Lower leg skin (tissue), 4 donors: ENCODE data around the gene WDR62. TPM values are rescaled to one million over a fixed set of nuclear protein-coding genes. Genes with fewer than 3 reads are reported as not detected.

Source experiments
- DNase-seq, 2 donors: peaks; one replicate each; pipeline ENCODE4 v3.0.0-alpha.2; 2019; ENCODE audit warnings: low spot score in 2 of 2
- H3K4me3 ChIP-seq: fragments of 200-600 bp; sonication (generic); 2 replicates; pipeline ENCODE4 v1.5.1; 2017; ENCODE audit warnings: mild to moderate bottlenecking, low read depth; ENCODE audit not compliant: poor library complexity, severe bottlenecking
- CTCF ChIP-seq, 3 donors: fragments of 450-650 bp; IDR thresholded peaks; one replicate each; pipeline ENCODE4 v1.5.1; 2016; ENCODE audit warnings: antibody characterized with exemption in 3 of 3, mild to moderate bottlenecking in 3 of 3, moderate library complexity in 2 of 3
- POLR2A ChIP-seq, 2 donors: fragments of 450-650 bp; IDR thresholded peaks; one replicate each; pipeline ENCODE4 v1.6.1; 2016 to 2017; ENCODE audit warnings: antibody characterized with exemption in 2 of 2, mild to moderate bottlenecking in 1 of 2, moderate library complexity in 1 of 2
- WGBS, 2 donors: methylation state at CpG; one replicate each; pipeline ENCODE4 v1.1.5; 2018; 5-methylcytosine and 5-hydroxymethylcytosine counted together
- intact Hi-C: fragments of 100-400 bp; cut with DNase I; formaldehyde crosslinking; loops from one replicate; pipeline ENCODE4 v1.15.0; 2023; ENCODE audit warnings: low total_unique reads
- total RNA-seq, 4 donors: library from RNA; depleted of rRNA; stranded (reverse); fragments of >200 nt; gene quantifications; one replicate each; pipeline ENCODE4 v1.1.0, GENCODE V29; 2016

Gene WDR62
- total RNA-seq, 4 donors from 2014 or later: 1.3 to 3.0 (median 2.3) TPM

GRCh38 chr19:36054119-36054732 lies 471 bp upstream of the WDR62 start, which contains the start of gene THAP8:
THAP8 (minus strand) TSS chr19:36054285; CDS start chr19:36054217, 68 bp downstream.
- TF ChIP-seq CTCF (IDR thresholded peaks at IDR 0.05) (peak in 1 of 3 donors; percentile 56), POLR2A (IDR thresholded peaks at IDR 0.05) (no peak)
- WGBS, 2 donors: 0 to 1% methylated on average over 29 to 48 of the region's 56 CpGs
- intact Hi-C loops: loop anchor here (10.0 kb wide), 1 partner anchor 49 kb away; the partner anchor contains the start of gene SYNE4

GRCh38 chr19:36058481-36059179 lies 3.9 kb downstream of the WDR62 start:
- DNase-seq: no peak
- no peak overlapping the region for H3K4me3 ChIP-seq
- 84 to 90% methylated on average over 12 of the region's 12 CpGs for WGBS, 2 donors
- no peak for TF ChIP-seq CTCF (IDR thresholded peaks at IDR 0.05)
- TF ChIP-seq POLR2A (IDR thresholded peaks at IDR 0.05): no peak
- intact Hi-C loops: loop anchor here (10.0 kb wide), 1 partner anchor 54 kb away; the partner anchor contains the start of gene SYNE4

More at GRCh38 chr19:36054119-36054732, 471 bp upstream of the WDR62 start, which contains the start of gene THAP8:
- peak within 1 kb of the TSS; percentile 36 for H3K4me3 ChIP-seq
- DNase-seq: peak; percentile 100

- intact Hi-C loops: loop anchor here (10.0 kb wide), 1 partner anchor 55 kb away; the partner anchor contains the start of gene SYNE4
- H3K4me3 ChIP-seq: no peak overlapping the region
- TF ChIP-seq CTCF (IDR thresholded peaks at IDR 0.05) (no peak), POLR2A (IDR thresholded peaks at IDR 0.05) (no peak)
- 80 to 86% methylated on average over 6 of the region's 6 CpGs for WGBS, 2 donors
- no peak for DNase-seq
These were observed 4.6 kb downstream of the WDR62 start for GRCh38 chr19:36059180-36059910.

- WGBS, 2 donors: 82 to 87% methylated on average over 4 of the region's 4 CpGs
- TF ChIP-seq CTCF (IDR thresholded peaks at IDR 0.05) (peak in 1 of 3 donors; percentile 25), POLR2A (IDR thresholded peaks at IDR 0.05) (no peak)
- intact Hi-C loops: no loop called here
- H3K4me3 ChIP-seq: no peak overlapping the region
- DNase-seq: no peak
These were observed 5.7 kb downstream of the WDR62 start for GRCh38 chr19:36060430-36060829.

- DNase-seq: no peak
- 79 to 100% methylated on average over 2 of the region's 2 CpGs for WGBS, 2 donors
- intact Hi-C loops: no loop called here
- TF ChIP-seq CTCF (IDR thresholded peaks at IDR 0.05): no peak
- no peak for TF ChIP-seq POLR2A (IDR thresholded peaks at IDR 0.05)
- no peak overlapping the region for H3K4me3 ChIP-seq
These were observed 6.7 kb downstream of the WDR62 start for GRCh38 chr19:36061367-36061766.
